ENCODE data around the gene HOXA6. TPM values are rescaled to one million over a fixed set of nuclear protein-coding genes. Genes with fewer than 3 reads are reported as not detected.
A peak's percentile ranks its signal among the peaks of the same experiment; 100 is the strongest.

Gene HOXA6
- total and polyA plus RNA-seq, 2 donors from 2014 or later = 1.1 to 22.0 TPM

DNA sequence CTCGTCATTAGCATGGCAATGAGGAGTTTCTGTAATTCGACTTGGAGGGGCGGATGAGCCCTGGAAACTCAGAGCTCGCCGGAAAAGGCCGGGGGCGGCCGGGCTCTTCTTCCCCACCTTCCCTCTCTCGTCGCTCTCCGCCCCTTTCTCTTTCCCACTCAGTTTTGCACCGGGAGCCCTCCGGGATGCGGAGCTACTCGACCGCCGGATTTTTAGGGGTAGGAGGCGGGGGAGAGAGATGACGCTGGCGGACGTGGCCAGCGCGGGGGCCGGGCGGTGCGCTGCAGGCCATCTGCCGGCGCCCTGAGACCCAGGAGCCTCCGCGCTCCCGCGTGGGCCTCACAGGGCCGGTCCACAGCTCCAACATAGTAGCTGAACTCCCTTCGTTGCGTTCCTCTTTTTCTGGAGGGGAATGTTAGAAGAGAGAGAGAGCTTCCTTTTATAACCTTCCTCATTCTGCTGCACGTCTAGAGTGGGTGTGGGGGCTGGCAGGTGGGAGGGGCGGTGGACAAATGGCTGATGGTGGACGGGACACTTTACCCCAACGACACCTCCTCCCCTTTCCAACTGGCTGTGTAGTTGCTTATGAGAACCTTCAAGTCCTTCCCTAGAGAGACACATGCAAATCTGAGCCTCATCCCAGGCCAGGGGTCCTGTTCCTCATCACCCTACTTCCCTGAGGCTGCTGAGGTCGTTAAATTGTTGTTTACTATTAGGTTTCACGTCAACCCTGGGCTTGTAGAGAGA is 50.6 kb downstream of the HOXA6 start:
- Histone ChIP-seq H3K9me3 (ENCODE audit: control insufficient read depth in 2 of 3, insufficient read depth in 1 of 3, low read length in 3 of 3) (no peaks in the 10 kb centered on the region), H3K27me3 (ENCODE audit: control insufficient read depth, insufficient read depth, low read length) (peaks cover 5% of the 10 kb centered on the region), H3K4me1 (ENCODE audit: control insufficient read depth in 2 of 3, insufficient read depth in 2 of 3, low read depth in 1 of 3, low read length in 3 of 3) (peaks cover 3 to 11% (median 7%) of the 10 kb centered on the region in 3 donors), H3K9ac (ENCODE audit: low read length in 3 of 3) (peak overlapping the region; percentile 70 to 96 (median 88)), H3K4me3 (ENCODE audit: low read length in 3 of 3) (peak overlapping the region; percentile 81 to 90 (median 83)), H3K27ac (ENCODE audit: low read depth in 2 of 2, low read length in 2 of 2) (peak overlapping the region; percentile 94 to 95), H3K36me3 (ENCODE audit: control insufficient read depth in 2 of 3, insufficient read depth in 3 of 3, low read length in 3 of 3) (no peaks in the 10 kb centered on the region)
- FAIRE-seq (no peak), DNase-seq (peak; percentile 74 to 86 (median 83))
- TF ChIP-seq, protein P1, sequence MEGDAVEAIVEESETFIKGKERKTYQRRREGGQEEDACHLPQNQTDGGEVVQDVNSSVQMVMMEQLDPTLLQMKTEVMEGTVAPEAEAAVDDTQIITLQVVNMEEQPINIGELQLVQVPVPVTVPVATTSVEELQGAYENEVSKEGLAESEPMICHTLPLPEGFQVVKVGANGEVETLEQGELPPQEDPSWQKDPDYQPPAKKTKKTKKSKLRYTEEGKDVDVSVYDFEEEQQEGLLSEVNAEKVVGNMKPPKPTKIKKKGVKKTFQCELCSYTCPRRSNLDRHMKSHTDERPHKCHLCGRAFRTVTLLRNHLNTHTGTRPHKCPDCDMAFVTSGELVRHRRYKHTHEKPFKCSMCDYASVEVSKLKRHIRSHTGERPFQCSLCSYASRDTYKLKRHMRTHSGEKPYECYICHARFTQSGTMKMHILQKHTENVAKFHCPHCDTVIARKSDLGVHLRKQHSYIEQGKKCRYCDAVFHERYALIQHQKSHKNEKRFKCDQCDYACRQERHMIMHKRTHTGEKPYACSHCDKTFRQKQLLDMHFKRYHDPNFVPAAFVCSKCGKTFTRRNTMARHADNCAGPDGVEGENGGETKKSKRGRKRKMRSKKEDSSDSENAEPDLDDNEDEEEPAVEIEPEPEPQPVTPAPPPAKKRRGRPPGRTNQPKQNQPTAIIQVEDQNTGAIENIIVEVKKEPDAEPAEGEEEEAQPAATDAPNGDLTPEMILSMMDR (IDR thresholded peaks at IDR 0.05; ENCODE audit: borderline replicate concordance, extremely low read depth, insufficient read depth) = no peak
- intact Hi-C loops (cut with DNase I) = no loop called here

DNA sequence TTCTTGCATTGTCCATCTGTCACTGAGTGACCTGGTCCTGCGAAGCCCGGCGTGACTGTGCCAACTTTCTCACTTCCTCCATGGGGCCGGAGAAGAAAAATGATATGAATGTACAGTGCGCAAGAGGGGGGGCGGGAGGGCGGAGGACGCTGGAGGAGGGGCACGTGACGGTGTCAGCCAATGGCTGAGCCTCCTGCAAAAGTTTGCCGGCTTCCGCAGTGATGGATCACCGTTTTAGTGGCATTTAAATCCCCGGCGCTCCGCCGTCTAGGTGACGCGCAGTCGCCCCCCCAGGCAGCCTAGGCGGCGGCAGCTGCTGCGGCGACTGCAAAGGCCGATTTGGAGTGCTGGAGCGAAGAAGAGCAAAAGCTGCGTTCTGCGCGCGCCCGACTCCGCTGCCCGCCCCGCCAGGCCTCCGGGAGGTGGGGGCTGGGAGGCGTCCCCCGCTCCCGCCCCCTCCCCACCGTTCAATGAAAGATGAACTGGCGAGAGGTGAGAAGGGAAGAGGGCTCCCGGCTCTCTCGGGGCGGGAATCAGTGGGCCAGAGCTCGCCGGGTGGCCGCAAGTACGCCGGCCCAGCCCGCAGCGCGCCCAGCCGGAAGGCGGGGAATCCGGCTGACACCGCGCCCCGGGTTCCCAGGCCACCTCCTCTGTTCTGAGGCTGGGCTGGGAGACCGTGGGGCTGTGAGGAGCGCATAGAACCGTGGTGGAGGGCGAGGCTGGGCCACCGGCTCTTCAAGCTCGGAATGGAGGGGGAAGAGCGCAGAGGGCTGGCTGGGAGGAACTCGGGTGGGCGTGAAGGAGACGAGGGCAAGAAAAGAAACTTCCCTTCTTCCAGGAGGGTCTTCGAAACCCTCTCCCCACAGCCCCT is 51.4 kb downstream of the HOXA6 start, which contains the start of gene HOXA1:
TSS of gene HOXA1 (minus strand) at position 104 of the 871 bp plus-strand sequence. CDS start at position 16, 88 bp downstream.
- H3K27me3 ChIP-seq (ENCODE audit: control insufficient read depth, insufficient read depth, low read length) = peaks cover 5% of the 10 kb centered on the region
- H3K36me3 ChIP-seq (ENCODE audit: control insufficient read depth in 2 of 3, insufficient read depth in 3 of 3, low read length in 3 of 3) = no peaks in the 10 kb centered on the region
- no peak for FAIRE-seq
- TF ChIP-seq, protein P1 (IDR thresholded peaks at IDR 0.05; ENCODE audit: borderline replicate concordance, extremely low read depth, insufficient read depth) = no peak
- intact Hi-C loops (cut with DNase I) = no loop called here
- no peaks in the 10 kb centered on the region for H3K9me3 ChIP-seq (ENCODE audit: control insufficient read depth in 2 of 3, insufficient read depth in 1 of 3, low read length in 3 of 3)
- H3K9ac ChIP-seq (ENCODE audit: low read length in 3 of 3) = peak within 1 kb of the TSS; percentile 70 to 96 (median 88)
- peak; percentile 95 to 97 (median 96) for DNase-seq
- peaks cover 3 to 11% (median 7%) of the 10 kb centered on the region in 3 donors for H3K4me1 ChIP-seq (ENCODE audit: control insufficient read depth in 2 of 3, insufficient read depth in 2 of 3, low read depth in 1 of 3, low read length in 3 of 3)
- peak within 1 kb of the TSS; percentile 81 to 90 (median 83) for H3K4me3 ChIP-seq (ENCODE audit: low read length in 3 of 3)
- peak within 1 kb of the TSS; percentile 94 to 95 for H3K27ac ChIP-seq (ENCODE audit: low read depth in 2 of 2, low read length in 2 of 2)

Small RNAs within 50 kb of the gene (microRNA-seq; reads per million reads assigned to microRNA genes)
- 2,648 reads per million, percentile 86 among the genes with 10 or more reads in this experiment for gene MIR196B

Other genes starting within 250 kb of the HOXA6 start
- gene HOXA1, start 51.8 kb downstream of the HOXA6 start, total RNA-seq = 2.4 TPM
- gene HOXA1, start 51.8 kb downstream of the HOXA6 start, polyA plus RNA-seq (ENCODE audit: insufficient read depth, low read depth, low replicate concordance) = 1.1 TPM
- 2.9 TPM for gene HOXA2, start 45.1 kb downstream of the HOXA6 start, total RNA-seq
- 1.3 TPM for gene HOXA2, start 45.1 kb downstream of the HOXA6 start, polyA plus RNA-seq (ENCODE audit: insufficient read depth, low read depth, low replicate concordance)
- 11.2 TPM for gene HOXA4, start 17.0 kb downstream of the HOXA6 start, total RNA-seq
- gene HOXA4, start 17.0 kb downstream of the HOXA6 start, polyA plus RNA-seq (ENCODE audit: insufficient read depth, low read depth, low replicate concordance) = 13.0 TPM
- 38.0 TPM for gene HOXA5, start 4.1 kb downstream of the HOXA6 start, total RNA-seq
- 19.4 TPM for gene HOXA5, start 4.1 kb downstream of the HOXA6 start, polyA plus RNA-seq (ENCODE audit: insufficient read depth, low read depth, low replicate concordance)
- 21.2 TPM for gene HOXA3, start 4.8 kb upstream of the HOXA6 start, total RNA-seq
- 6.3 TPM for gene HOXA3, start 4.8 kb upstream of the HOXA6 start, polyA plus RNA-seq (ENCODE audit: insufficient read depth, low read depth, low replicate concordance)
- gene HOXA7, start 8.9 kb upstream of the HOXA6 start, total RNA-seq = 31.3 TPM
- 23.8 TPM for gene HOXA7, start 8.9 kb upstream of the HOXA6 start, polyA plus RNA-seq (ENCODE audit: insufficient read depth, low read depth, low replicate concordance)
- 36.8 TPM for gene HOXA9, start 17.8 kb upstream of the HOXA6 start, total RNA-seq
- gene HOXA9, start 17.8 kb upstream of the HOXA6 start, polyA plus RNA-seq (ENCODE audit: insufficient read depth, low read depth, low replicate concordance) = 36.7 TPM
- 16.3 TPM for gene HOXA10, start 26.5 kb upstream of the HOXA6 start, total RNA-seq
- 17.9 TPM for gene HOXA10, start 26.5 kb upstream of the HOXA6 start, polyA plus RNA-seq (ENCODE audit: insufficient read depth, low read depth, low replicate concordance)
- gene HOXA11, start 37.5 kb upstream of the HOXA6 start, total RNA-seq = 5.2 TPM
- 5.5 TPM for gene HOXA11, start 37.5 kb upstream of the HOXA6 start, polyA plus RNA-seq (ENCODE audit: insufficient read depth, low read depth, low replicate concordance)
- 0.44 TPM for gene HOXA13, start 52.3 kb upstream of the HOXA6 start, total RNA-seq
- 0.17 TPM for gene HOXA13, start 52.3 kb upstream of the HOXA6 start, polyA plus RNA-seq (ENCODE audit: insufficient read depth, low read depth, low replicate concordance)
- not detected for gene EVX1, start 95.0 kb upstream of the HOXA6 start, total RNA-seq
- 0.62 TPM for gene EVX1, start 95.0 kb upstream of the HOXA6 start, polyA plus RNA-seq (ENCODE audit: insufficient read depth, low read depth, low replicate concordance)

Measured in kidney (tissue), 14 donors.